Adipose tissue (tissue), 3 donors: ENCODE measurements around the gene ZRANB3. TPM values are rescaled to one million over a fixed set of nuclear protein-coding genes. Genes with fewer than 3 reads are reported as not detected.
"Not testable (repeated sequence)": the region's sequence is repeated elsewhere in the genome, so short reads cannot be mapped to it uniquely, and the experiment has no call there.

Experiments
- H3K27ac ChIP-seq: one replicate; pipeline ENCODE4 v1.5.1; 2013; ENCODE audit warnings: low read depth, low read length
- WGBS, 3 donors: extraction: QIAGEN DNeasy Blood & Tissue Kit; methylation state at CpG; one replicate each; pipeline ENCODE4 v1.1.7; 2013; 5-methylcytosine and 5-hydroxymethylcytosine counted together
- polyA plus RNA-seq, 3 donors: library from polyadenylated mRNA; stranded (reverse); fragments of 200-250 nt; gene quantifications; one replicate each; pipeline ENCODE4 v1.2.3, GENCODE V29; 2013
- donor health status: healthy with polysubstance abuse.
- donor health status: Bipolar disorder and iron deficiency.
- donor health status: healthy.

The ZRANB3 gene
- polyA plus RNA-seq, 3 donors, result 1.5 to 2.7 (median 2.0) TPM

- WGBS, 3 donors, result 94 to 99% (median 96%) methylated on average over 7 of the region's 7 CpGs
- not testable (repeated sequence) for H3K27ac ChIP-seq
Measured at GRCh38 chr2:135498588-135498987, 32.4 kb downstream of the ZRANB3 start.

- H3K27ac ChIP-seq, result no peak overlapping the region
- 93 to 98% (median 98%) methylated on average over 2 of the region's 2 CpGs for WGBS, 3 donors
Measured at GRCh38 chr2:135494917-135495316, 36.1 kb downstream of the ZRANB3 start.

GRCh38 chr2:135494503-135494902 is 36.5 kb downstream of the ZRANB3 start:
- 86 to 97% (median 88%) methylated on average over 1 of the region's 1 CpG for WGBS, 3 donors
- H3K27ac ChIP-seq, result no peak overlapping the region

DNA sequence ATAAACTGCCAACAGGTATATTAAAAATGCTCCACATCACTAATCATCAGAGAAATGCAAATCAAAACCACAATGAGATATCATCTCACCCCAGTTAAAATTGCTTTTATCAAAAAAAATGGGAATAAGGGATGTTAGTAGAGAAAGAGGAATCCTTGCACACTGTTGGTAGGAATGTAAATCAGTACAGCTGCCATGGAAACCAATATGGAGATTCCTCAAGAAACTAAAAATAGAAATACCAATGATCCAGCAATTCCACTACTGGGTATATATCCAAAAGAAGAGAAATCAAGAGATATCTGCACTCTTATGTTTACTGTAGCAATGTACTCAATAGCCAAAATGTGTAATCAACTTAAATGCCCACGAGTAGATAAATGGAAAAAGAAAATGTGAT is 40.6 kb downstream of the ZRANB3 start:
- no peak overlapping the region for H3K27ac ChIP-seq
- 89 to 93% (median 89%) methylated on average over 1 of the region's 1 CpG for WGBS, 3 donors

DNA sequence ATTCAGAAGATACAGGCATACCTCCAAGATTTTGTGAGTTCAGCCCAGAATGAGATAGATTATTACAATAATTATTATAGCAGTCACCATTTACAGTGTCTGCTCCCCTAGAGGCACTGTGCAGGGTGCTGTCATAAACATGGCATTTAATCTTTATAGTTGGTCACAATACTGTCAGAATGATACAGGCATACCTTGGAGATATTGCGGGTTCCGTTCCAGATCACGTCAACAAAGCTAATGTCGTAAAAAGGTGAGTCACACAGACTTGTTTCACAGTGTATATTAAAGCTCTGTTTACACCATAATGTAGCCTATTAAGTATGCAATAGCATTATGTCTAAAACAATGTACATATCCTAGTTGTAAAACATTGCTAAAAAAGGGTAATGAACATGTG is 45.6 kb downstream of the ZRANB3 start:
- H3K27ac ChIP-seq, result no peak overlapping the region
- 97 to 99% (median 98%) methylated on average over 4 of the region's 4 CpGs for WGBS, 3 donors

DNA sequence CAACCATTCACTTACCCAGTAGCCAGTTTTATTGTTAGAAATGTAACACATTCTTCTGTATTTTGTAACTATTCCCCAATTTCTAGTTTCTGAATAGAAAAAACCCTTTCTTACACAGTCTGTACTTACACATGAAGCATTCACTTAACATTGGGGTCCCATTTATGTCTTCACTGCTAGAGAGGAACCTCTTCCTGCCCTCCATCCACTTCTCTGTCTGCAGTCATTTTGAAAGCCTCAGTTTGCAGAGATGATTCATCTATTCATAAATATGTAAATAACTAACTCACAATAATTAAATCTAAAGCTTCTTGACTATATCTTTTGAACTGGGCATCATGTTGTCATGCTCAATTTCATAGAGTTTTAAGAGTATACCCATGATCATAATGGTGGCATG is 55.9 kb downstream of the ZRANB3 start:
- H3K27ac ChIP-seq, result no peak overlapping the region

DNA sequence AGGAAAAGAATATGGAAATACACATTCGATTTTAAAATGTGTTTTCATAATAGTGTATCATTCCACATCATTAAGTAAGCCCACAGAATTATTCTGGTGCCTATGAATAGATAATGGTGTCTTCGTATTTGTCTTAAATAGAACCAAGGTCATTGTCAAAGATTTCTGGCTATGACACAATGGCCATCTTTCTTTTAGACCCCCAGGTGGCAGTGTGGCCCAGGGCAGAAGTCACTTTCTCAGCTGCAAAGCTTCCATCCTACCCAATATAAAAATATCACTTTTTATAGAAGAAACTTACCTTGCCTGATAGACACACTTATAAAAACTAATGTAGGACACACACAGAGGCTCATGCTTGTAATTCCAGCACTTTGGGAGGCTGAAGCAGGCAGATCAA is 57.5 kb downstream of the ZRANB3 start:
- H3K27ac ChIP-seq, result no peak overlapping the region
- 61 to 82% (median 79%) methylated on average over 2 of the region's 2 CpGs for WGBS, 3 donors

DNA sequence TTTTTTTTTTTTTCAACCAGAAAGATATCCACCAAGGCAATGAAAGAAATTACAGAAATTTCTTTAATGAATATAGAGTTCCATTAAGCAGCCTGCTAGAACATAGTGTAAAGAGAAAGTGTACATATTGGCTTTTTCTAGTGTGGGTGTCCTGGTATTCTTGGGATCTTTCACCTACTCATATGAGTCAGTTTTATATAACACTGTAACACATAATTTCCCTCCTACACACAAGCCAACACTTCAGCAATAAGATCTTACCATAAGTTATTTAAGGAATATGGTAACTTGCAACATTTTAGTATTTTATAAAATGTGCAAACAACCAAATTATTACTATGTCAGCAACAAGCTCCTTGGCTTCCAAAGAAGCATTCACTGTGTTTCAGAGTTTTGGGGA is 59.9 kb downstream of the ZRANB3 start:
- no peak overlapping the region for H3K27ac ChIP-seq

DNA sequence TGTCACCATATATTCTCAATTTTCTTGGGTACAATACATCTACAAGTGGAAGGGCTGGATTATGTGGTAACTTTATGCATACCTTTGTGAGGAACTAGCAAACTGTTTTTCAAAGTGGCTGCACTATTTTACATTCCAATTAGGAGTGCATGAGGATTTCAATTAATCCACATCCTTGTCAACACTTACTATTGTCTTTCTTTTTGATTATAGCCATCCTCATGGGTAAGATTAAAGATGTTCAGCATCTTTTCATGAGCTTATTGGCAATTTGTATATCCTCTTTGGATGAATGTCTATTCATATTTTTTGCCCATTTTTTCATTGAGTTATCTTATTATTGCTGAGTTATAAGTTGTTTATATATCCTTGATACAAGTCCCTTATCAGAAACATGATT is 73.7 kb downstream of the ZRANB3 start:
- no peak overlapping the region for H3K27ac ChIP-seq

- no peak overlapping the region for H3K27ac ChIP-seq
- WGBS, 3 donors, result 97 to 98% (median 98%) methylated on average over 1 of the region's 1 CpG
Measured at GRCh38 chr2:135456835-135457234, 74.2 kb downstream of the ZRANB3 start.

- H3K27ac ChIP-seq, result no peak overlapping the region
- 95 to 97% (median 97%) methylated on average over 2 of the region's 2 CpGs for WGBS, 3 donors
Measured at GRCh38 chr2:135456431-135456830, 74.6 kb downstream of the ZRANB3 start.

GRCh38 chr2:135454608-135455007 is 76.4 kb downstream of the ZRANB3 start:
- WGBS, 3 donors, result 96 to 99% (median 97%) methylated on average over 1 of the region's 1 CpG

GRCh38 chr2:135453027-135453426 is 78.0 kb downstream of the ZRANB3 start:
- WGBS, 3 donors, result 90 to 100% (median 96%) methylated on average over 1 of the region's 1 CpG

More at GRCh38 chr2:135454608-135455007, 76.4 kb downstream of the ZRANB3 start:
- H3K27ac ChIP-seq, result no peak overlapping the region

GRCh38 chr2:135451966-135452365 is 79.1 kb downstream of the ZRANB3 start:
- no peak overlapping the region for H3K27ac ChIP-seq
- WGBS, 3 donors, result 80 to 100% (median 93%) methylated on average over 1 of the region's 1 CpG

More at GRCh38 chr2:135453027-135453426, 78.0 kb downstream of the ZRANB3 start:
- not testable (repeated sequence) for H3K27ac ChIP-seq

DNA sequence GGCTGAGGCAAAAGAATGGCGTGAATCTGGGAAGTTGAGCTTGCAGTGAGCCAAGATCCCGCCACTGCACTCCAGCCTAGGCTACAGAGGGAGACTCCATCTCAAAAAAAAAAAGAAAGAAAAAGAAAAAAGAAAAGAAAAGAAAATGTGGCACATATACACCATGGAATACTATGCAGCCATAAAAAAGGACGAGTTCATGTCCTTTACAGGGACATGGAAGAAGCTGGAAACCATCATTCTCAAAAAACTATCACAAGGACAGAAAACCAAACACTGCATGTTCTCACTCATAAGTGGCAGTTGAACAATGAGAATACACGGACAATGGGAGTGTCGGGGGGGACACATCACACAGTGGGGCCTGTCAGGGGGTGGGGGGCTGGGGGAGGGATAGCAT is 88.0 kb downstream of the ZRANB3 start:
- 95 to 96% (median 95%) methylated on average over 5 of the region's 5 CpGs for WGBS, 3 donors
- H3K27ac ChIP-seq, result not testable (repeated sequence)

DNA sequence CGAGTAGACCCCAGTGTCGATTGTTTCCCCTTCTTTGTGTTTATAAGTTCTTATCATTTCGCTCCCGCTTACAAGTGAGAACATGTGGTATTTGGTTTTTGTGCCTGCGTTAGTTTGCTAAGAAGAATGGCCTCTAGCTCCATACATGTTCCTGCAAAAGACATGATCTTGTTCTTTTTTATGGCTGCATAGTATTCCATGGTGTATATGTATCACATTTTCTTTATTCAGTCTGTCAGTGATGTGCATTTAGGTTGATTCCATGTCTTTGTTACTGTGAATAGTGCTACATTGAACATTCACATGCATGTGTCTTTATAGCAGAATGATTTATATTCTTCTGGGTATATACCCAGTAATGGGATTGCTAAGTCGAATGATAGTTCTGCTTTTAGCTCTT is 95.9 kb downstream of the ZRANB3 start:
- H3K27ac ChIP-seq, result not testable (repeated sequence)
- 94 to 99% (median 96%) methylated on average over 6 of the region's 6 CpGs for WGBS, 3 donors

DNA sequence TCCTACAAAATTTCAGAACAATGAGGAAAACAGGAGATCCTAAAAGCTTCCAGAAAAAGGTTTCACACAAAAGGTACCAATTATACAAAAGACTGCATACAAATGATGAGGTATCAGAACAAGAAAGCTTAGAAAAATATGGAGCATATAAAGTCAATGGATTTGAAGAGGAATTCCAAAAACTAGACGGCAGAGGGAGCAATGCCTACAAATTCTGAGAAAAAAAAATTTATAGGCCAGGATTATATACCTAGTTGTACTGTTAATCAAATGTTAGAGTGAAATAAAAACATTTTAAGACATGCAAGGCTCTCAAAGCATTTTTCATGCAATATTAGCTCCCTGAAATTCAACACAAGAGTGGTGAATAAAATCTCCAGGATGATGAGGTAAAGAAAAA is 106.2 kb downstream of the ZRANB3 start:
- 85 to 97% (median 95%) methylated on average over 1 of the region's 1 CpG for WGBS, 3 donors

GRCh38 chr2:135422898-135423297 is 108.1 kb downstream of the ZRANB3 start:
- WGBS, 3 donors, result 93 to 98% (median 97%) methylated on average over 3 of the region's 3 CpGs
- no peak overlapping the region for H3K27ac ChIP-seq

More for the DNA sequence above, 106.2 kb downstream of the ZRANB3 start:
- no peak overlapping the region for H3K27ac ChIP-seq

DNA sequence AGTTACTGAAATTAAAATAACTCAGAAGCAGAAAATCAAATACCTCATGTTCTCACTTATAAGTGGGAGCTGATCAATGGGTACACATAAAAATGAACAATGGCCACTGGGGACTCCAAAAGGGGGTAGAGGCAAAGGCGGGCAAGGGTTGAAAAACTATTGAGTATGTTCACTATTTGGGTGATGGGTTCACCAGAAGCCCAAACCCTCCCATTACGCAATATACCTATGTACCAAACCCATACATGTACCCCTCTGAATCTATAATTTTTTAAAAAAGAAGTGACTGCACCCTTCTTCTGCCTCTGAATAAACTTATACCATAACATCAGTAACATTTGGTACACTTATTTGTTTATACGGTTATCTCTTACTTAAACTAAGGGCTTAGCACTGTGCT is 119.4 kb downstream of the ZRANB3 start:
- WGBS, 3 donors, result 96 to 98% (median 97%) methylated on average over 3 of the region's 3 CpGs
- H3K27ac ChIP-seq, result no peak overlapping the region

GRCh38 chr2:135409436-135409835 is 121.6 kb downstream of the ZRANB3 start:
- no peak overlapping the region for H3K27ac ChIP-seq
- 82 to 95% (median 84%) methylated on average over 5 of the region's 5 CpGs for WGBS, 3 donors

- H3K27ac ChIP-seq, result not testable (repeated sequence)
- WGBS, 3 donors, result 81 to 93% (median 88%) methylated on average over 1 of the region's 1 CpG
Measured at GRCh38 chr2:135396259-135396658, 134.8 kb downstream of the ZRANB3 start.
